Measurements from ENCODE around the gene LHFPL3.

Gene LHFPL3

DNA sequence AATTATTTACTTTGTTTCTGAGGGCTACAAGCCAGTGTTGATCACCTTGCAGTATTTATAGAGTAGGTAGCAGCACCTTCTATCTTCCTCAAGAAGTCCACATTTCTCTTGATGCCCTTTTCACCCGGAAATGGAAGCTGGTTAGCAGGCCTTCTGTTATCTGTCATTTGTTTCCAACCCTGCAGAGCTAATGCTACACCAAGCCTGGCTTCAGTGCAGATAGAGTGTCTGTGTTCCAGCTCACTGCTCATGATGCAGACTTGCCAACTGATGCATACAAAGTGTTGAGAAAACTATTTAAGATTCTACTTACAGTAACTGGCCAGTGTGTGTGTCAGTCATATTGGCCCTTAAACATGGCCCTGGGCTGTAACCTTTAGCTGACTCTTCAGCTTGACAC, 301.0 kb downstream of the LHFPL3 start:
- TF ChIP-seq EP300 (IDR thresholded peaks at IDR 0.05; ENCODE audit: borderline replicate concordance) (no peak), TAF1 (IDR thresholded peaks at IDR 0.05; ENCODE audit: low read depth) (no peak), CEBPB (IDR thresholded peaks at IDR 0.05) (no peak), FOXM1 (IDR thresholded peaks at IDR 0.05; ENCODE audit: borderline replicate concordance, low read depth) (no peak), YY1 (IDR thresholded peaks at IDR 0.05; ENCODE audit: low read depth) (no peak), NFIC (IDR thresholded peaks at IDR 0.05) (no peak), TCF12 (IDR thresholded peaks at IDR 0.05; ENCODE audit: low read depth) (no peak)
- TF ChIP-seq, protein P1, sequence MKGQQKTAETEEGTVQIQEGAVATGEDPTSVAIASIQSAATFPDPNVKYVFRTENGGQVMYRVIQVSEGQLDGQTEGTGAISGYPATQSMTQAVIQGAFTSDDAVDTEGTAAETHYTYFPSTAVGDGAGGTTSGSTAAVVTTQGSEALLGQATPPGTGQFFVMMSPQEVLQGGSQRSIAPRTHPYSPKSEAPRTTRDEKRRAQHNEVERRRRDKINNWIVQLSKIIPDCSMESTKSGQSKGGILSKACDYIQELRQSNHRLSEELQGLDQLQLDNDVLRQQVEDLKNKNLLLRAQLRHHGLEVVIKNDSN (IDR thresholded peaks at IDR 0.05), result no peak
- TF ChIP-seq, protein P2, sequence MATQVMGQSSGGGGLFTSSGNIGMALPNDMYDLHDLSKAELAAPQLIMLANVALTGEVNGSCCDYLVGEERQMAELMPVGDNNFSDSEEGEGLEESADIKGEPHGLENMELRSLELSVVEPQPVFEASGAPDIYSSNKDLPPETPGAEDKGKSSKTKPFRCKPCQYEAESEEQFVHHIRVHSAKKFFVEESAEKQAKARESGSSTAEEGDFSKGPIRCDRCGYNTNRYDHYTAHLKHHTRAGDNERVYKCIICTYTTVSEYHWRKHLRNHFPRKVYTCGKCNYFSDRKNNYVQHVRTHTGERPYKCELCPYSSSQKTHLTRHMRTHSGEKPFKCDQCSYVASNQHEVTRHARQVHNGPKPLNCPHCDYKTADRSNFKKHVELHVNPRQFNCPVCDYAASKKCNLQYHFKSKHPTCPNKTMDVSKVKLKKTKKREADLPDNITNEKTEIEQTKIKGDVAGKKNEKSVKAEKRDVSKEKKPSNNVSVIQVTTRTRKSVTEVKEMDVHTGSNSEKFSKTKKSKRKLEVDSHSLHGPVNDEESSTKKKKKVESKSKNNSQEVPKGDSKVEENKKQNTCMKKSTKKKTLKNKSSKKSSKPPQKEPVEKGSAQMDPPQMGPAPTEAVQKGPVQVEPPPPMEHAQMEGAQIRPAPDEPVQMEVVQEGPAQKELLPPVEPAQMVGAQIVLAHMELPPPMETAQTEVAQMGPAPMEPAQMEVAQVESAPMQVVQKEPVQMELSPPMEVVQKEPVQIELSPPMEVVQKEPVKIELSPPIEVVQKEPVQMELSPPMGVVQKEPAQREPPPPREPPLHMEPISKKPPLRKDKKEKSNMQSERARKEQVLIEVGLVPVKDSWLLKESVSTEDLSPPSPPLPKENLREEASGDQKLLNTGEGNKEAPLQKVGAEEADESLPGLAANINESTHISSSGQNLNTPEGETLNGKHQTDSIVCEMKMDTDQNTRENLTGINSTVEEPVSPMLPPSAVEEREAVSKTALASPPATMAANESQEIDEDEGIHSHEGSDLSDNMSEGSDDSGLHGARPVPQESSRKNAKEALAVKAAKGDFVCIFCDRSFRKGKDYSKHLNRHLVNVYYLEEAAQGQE (IDR thresholded peaks at IDR 0.05; ENCODE audit: low read depth), result no peak

DNA sequence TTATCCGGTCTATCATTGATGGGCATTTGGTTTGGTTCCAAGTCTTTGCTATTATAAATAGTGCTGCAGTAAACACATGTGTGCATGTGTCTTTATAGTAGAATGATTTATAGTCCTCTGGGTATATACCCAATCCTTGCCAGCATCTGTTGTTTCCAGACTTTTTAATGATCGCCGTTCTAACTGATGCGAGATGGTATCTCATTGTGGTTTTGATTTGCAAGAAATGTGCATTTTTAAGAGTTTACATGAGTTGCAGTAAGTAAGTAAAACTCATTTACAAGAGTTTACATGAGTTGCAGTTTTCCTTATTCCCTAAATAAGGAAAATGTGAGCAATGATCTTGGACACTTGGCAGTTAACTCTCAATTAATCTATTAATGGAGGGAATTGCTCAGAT, 312.1 kb downstream of the LHFPL3 start:
- TF ChIP-seq EGR1 (IDR thresholded peaks at IDR 0.05) (no peak), ZBTB7A (IDR thresholded peaks at IDR 0.05; ENCODE audit: low read depth) (no peak), RAD21 (IDR thresholded peaks at IDR 0.05; ENCODE audit: low read depth) (no peak)
- TF ChIP-seq, protein P3, sequence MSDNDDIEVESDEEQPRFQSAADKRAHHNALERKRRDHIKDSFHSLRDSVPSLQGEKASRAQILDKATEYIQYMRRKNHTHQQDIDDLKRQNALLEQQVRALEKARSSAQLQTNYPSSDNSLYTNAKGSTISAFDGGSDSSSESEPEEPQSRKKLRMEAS (IDR thresholded peaks at IDR 0.05), result no peak
- TF ChIP-seq, protein P1 (IDR thresholded peaks at IDR 0.05), result no peak
- TF ChIP-seq, protein P2 (IDR thresholded peaks at IDR 0.05; ENCODE audit: low read depth), result no peak

DNA sequence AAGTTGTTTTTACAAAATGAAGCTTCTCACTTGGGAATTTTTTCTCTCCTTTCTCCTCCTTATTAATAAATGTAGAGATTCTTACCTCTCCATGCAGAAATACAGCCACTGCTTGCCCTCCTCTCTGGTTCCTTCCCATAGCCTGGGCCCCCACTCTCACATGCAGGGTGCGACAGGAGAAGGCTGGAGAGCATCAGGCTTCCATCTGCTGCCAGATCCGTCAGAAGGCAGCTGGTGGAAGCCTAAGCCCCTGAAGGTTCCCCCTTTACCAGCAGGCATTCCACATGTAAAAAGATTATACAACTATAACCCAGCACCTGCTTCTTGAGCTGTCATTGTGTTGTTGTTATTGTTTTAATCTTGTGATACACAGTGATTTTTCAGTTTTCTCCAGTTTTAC, 314.2 kb downstream of the LHFPL3 start:
- TF ChIP-seq TEAD4 (IDR thresholded peaks at IDR 0.05) (no peak), CEBPB (IDR thresholded peaks at IDR 0.05) (no peak), TAF1 (IDR thresholded peaks at IDR 0.05; ENCODE audit: low read depth) (no peak), YY1 (IDR thresholded peaks at IDR 0.05; ENCODE audit: low read depth) (no peak), RAD21 (IDR thresholded peaks at IDR 0.05; ENCODE audit: low read depth) (no peak), FOXM1 (IDR thresholded peaks at IDR 0.05; ENCODE audit: borderline replicate concordance, low read depth) (no peak), EGR1 (IDR thresholded peaks at IDR 0.05) (no peak), EP300 (IDR thresholded peaks at IDR 0.05; ENCODE audit: borderline replicate concordance) (no peak), CREB1 (IDR thresholded peaks at IDR 0.05; ENCODE audit: low read depth) (no peak), ZBTB7A (IDR thresholded peaks at IDR 0.05; ENCODE audit: low read depth) (no peak), TCF12 (IDR thresholded peaks at IDR 0.05; ENCODE audit: low read depth) (no peak), NFIC (IDR thresholded peaks at IDR 0.05) (no peak)
- TF ChIP-seq, protein P2 (IDR thresholded peaks at IDR 0.05; ENCODE audit: low read depth), result no peak
- TF ChIP-seq, protein P1 (IDR thresholded peaks at IDR 0.05), result no peak

DNA sequence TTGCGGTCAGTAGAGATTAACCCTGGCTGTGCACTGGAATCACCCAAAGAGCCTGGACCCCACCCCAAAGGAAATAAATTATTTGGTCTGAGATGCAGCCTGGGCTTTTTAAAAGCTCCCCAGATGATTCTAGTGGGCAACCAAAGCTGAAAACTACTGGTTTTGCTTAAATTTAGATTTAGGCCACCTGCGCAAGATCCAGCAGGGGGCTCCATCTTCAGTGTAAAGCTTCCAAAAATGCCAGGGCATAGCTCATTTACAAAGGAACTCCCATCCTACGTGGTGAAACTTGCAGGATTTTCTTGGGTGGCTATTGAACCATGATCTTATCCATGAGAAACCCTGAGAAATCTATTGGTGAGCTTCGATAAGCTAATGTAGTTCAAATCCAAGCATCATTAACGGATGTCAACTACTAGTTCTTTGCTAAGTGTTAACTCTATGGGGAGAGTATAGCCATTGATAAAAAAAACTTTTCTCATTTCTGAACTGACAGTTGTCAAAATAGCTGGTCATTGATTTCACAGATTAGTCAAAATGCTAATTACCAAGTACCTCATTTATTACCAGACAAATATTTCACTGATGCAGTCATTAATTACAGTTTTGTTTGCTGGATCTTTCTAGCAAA, 315.3 kb downstream of the LHFPL3 start:
- no peak for TF ChIP-seq ZBTB7A (IDR thresholded peaks at IDR 0.05; ENCODE audit: low read depth)
- no peak for TF ChIP-seq EP300 (IDR thresholded peaks at IDR 0.05; ENCODE audit: borderline replicate concordance)
- TF ChIP-seq CEBPB (IDR thresholded peaks at IDR 0.05), result no peak
- peak; percentile 44; the same call in 1 of the 2 replicates for TF ChIP-seq RAD21 (IDR thresholded peaks at IDR 0.05; ENCODE audit: low read depth)
- TF ChIP-seq, protein P1 (IDR thresholded peaks at IDR 0.05), result no peak
- no peak for TF ChIP-seq FOXM1 (IDR thresholded peaks at IDR 0.05; ENCODE audit: borderline replicate concordance, low read depth)

All from Ishikawa (cell line).